Activated effector memory CD4-positive, alpha-beta T cell treated with Interleukin-2 at 50 U/mL for 16 hours (primary cell): ENCODE data around the gene SEC22A.

Experiments used
- DNase-seq: peaks from one replicate; pipeline ENCODE4 v3.0.0-alpha.2; 2020

Gene SEC22A, protein sequence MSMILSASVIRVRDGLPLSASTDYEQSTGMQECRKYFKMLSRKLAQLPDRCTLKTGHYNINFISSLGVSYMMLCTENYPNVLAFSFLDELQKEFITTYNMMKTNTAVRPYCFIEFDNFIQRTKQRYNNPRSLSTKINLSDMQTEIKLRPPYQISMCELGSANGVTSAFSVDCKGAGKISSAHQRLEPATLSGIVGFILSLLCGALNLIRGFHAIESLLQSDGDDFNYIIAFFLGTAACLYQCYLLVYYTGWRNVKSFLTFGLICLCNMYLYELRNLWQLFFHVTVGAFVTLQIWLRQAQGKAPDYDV

DNA sequence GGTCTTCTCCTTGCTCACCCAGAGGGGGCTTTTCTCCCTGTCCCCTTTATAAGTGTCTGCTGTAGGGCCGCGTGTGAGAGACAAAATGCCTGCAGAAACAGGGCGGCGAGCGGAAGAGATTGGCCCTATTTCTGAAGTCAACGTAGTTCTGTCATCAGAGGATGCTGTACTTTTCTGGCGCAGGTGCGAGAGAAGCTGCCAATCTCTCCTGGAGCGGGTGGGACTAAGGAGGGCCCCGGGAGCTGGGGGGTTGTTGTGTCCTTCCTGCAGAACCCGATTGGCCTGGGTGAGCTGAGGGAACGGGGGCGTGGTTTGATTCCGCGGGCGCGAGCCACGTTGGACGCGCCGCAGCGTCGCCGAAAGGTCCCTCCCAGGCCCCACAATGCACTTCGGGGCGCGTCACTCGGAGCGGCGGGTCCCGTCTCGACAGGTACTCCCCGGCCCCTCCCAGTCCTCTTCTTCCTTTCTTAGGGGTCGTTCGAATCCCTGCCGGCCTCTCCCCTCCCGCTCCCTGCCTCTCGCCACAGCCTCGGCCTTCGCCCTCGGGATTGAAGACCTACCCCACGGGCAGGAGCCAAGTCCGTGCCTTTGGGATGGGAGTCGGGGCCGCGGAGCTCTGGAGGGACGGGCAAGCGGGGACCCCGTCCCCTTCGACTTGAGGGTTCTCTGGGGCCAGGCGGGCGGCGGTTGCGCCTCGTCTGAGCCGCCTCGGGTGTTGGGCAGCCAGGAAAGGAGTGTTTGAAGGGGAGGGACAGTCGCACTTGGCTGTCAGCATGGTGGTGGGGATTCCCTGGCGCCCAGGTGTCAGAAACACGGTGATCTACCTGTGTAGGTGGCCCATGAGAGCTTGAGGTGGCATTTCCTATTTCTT is at the start of gene SEC22A:
Gene SEC22A, plus strand, starts transcription at position 387 of the 871 bp plus-strand sequence. CDS start 7,275 bp downstream, outside the sequence.
- peak; percentile 91 for DNase-seq

DNA sequence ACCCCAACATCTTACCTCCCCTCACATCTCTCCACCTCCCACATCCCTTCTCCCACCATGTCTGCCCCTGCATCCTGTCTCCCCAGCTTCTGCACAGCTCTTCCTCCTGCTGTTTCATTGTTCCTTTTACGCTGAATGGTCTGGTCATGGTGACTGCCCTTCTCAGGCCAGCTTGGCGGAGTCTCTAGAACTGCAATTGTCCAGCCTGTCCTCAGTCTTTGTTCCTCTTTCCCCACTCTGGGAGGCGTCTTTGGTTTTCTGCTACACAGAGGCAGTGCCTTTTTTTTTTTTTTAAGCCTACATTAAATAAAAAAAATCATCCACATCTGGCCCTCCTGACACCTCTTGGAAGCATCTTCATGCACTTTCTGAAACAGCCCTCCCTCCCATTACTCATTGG is 49.1 kb upstream of the SEC22A start:
- DNase-seq: no peak

DNA sequence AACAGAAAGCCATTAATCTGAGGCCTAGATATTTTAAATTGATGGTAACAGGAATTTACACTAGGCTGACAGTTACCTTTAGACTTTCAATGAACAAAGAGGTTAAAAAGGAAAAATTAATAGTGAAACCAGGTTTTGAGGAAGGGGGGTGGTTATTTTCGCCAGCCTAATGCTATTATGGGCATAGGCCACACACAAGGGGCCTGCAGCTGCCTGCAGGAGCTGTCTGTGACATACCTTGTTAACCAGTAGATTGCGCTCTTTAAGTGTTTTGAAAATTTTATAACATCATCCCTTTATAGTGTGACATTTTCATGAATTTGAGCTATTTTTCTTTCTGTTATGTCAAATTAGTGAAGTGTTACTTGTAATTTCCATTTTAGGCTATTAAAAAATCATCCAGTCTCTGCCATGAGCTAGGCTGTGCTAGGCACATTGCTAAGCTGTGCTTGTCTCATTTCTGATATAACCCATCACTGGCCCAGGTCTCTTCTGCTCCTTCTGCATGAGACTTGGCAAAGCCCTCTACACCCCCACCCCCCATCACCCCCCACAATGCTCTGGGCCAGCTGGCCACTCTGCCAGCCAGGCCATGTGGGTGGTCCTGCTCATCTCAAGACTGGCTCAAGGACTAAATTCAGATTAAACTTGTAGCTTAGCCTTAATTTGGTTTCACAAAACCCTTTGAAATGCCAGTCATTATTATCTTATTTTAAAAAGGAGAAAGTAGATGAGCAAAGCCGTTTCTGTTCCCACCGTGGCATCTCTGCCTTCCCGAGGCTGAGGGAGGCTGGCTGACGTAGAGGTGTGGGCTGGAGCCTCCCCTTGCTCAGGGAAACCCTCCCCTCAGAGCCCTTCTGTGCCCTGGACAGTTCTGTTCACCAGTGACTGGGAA is 48.4 kb upstream of the SEC22A start:
- no peak for DNase-seq

DNA sequence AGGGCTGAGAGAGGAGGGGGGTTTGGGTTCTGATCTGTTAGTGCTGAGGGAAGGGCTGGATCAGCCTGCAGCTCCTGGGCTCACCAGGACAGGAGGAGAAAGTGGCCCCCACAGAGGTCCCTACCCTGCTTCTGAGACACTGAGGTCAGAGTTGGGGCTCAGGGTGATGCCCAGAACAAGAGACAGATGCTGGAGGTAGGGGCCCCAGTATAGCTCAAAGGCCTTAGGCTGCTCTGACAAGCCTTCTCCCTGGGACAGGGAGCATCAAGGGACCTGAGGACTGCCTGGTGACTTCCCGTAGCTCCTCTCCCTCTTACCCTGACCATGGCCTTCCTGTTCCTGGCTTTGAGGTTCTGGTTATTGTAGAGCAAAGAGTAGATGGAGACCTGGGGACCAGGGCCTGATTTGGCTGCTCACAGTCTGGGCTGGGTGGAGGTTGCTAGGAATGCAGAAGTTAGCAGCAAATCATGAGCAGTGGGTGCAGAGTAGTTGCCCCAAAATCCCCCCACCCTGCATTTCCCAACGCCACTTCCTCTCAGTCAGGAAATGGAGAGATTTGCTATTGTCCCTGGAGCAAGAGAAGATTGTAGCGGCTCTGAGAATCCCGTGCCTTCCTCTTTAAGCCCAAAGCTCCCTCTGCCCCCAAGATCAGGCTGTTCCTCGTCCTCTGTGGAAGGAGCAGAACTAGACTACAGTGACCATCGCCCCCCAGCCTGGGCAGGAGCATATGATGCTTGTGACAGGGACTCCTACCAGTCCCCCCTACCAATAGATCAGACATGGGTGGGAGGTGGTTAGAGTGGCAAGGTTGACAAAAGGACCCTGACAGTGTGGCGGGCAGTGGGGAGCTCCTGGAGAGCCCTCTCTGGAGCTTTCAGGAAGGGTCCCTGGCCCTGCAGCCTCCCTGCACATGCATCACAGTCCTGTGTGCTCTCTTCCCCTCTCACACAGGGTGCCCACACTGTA is 47.4 kb upstream of the SEC22A start:
- no peak for DNase-seq

DNA sequence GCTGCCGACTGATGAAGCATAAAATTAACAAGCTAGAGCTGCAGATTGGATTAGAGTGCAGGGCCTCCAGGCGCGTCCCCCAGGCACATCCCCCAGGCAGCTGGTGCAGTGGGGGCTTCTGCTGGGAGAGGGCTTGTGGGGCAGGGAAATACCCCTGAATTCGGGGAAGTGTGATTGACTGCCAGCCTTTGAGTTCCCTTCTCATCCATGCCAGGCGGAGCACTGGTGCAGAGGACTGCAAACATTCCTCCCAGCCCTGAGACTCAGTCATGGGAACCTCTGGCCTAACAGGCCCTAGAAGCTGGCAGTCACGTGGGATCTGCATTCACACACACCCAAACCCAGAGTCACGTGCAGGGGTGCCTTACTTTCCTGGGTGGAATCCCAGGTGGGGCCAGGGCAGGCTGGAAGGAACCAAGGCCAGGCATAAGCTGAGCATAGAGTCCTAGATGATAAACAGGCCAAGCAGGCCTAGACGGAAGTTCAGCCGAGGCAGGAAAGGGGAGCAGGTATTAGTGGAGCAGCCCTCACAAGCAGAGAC is 46.2 kb upstream of the SEC22A start:
- no peak for DNase-seq

DNA sequence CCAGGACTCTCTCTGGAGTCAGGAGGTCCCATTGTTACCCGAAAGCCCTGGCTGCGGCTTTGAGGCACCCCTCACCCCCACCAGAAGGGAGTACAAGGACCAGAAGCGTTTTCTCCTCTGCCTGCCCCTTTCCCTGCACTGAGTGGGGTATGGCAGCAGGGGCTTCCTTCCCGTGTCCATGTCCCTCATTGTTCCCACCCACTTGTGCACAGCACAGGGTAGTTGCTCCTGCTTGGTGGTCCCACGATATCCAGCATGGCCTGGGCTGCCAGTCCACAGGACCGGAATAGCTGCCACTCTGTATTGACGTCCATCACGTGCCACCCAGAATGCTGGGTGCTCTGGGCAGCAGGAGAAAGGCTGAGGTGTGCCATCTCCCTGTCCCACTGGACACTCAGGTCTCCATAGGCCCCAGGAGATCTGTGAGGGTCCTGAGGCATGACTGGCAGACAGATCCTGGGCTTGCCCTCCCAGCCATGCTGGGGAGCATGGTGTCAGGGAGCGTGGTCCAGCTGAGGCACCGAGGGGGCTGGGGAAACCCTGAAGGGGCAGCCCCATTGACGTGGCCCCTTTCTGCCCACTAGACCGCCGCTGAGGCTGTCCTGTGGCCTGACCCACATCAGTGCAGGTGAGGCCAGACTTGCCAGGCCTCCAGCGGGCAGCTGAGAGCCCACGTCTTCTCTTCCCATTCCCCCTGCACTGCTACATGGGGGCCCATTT is 45.3 kb upstream of the SEC22A start:
- DNase-seq: no peak

DNA sequence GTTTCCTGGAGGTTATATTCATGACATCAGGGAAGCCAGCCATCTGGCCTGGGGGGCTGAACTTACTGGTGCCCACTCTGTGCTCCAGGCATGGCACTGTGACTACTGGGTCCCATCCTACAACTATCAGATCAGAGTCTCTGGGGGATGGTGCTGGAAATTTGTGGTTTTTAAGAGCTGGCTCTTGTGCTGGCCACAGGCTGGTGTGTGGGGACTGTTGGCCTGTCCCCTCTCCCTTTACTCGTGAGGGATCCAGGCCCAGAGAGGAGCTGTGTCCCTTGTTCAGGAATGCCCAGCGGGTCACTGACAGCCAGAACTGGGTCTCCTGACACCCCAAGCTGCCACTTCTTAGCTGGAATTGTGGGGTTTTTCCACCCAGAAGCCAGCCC is 44.5 kb upstream of the SEC22A start:
- DNase-seq: no peak

DNA sequence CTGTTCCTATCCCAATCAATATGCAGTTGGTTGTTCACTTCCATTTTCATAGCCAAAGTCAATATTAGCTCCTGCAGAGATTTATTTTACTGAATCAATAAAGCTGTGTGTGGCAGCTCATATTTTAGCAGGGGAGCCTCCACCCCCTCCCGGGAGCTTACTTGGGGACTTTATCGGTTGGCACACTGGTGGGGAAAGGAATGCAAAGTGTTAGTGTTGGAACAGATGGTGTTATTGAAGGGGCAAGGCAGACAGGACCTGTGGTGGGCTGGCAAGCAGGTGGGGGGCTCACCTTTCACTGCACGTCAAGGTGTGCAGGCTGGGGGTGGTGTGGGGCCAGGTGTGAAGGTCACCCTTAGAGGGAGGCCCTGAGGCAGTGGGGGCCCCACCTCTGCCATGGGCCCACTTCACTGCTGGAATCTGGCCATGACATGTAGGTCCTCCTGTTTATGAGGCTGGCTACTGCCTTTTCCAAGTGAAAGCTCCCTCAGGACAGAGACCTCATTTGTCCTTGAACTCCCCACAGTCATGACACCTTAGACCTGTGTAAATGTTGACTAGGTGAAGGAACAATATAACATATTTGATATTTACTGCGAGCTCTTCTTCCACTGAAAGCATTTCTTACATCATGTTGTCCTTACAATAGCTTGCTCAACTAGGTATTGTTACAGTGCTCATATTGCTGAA is 44.0 kb upstream of the SEC22A start:
- DNase-seq: no peak

DNA sequence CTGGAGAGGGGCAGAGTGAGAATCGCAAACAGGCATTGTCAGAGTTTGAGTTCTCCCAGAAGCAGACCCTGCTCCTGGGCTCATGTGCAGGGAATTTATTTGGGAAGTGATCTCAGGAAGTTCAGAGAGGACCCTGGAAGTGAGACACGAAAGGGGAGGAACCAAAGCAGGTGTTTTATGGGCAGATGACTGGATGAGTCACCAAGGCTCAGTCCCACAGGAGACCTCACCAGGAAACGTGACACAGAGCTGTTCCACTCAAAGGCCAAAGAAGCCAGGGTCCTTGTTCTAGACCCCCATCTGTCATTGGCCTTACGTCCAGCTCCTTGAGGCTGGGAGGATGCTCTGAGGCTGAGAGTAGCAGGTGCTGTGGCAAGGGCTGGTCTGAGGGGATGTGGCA is 43.4 kb upstream of the SEC22A start:
- DNase-seq: no peak

DNA sequence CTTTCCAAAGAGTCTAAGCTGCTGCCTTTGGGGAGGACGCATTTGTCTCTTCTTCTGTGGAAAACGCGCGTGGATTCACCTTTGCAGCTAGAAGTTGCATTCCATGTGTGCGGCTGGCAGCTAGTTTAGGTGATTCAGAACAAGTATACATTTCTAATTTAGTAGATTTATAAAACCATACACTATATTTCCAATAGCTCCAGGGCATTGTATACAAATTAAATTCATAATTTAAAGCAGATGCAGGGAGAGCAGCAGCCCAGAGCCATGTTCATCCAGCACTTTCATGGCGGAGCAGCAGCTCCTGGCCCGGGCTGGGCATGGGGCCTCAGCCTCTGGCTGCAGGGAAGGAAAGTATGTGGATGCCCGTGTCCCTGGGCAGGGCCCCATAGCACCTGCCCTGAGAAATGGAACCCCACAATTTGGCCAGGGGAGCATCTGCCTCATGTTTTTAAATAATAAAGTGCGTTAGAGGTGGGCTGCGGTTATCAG is 42.8 kb upstream of the SEC22A start:
- DNase-seq: no peak

DNA sequence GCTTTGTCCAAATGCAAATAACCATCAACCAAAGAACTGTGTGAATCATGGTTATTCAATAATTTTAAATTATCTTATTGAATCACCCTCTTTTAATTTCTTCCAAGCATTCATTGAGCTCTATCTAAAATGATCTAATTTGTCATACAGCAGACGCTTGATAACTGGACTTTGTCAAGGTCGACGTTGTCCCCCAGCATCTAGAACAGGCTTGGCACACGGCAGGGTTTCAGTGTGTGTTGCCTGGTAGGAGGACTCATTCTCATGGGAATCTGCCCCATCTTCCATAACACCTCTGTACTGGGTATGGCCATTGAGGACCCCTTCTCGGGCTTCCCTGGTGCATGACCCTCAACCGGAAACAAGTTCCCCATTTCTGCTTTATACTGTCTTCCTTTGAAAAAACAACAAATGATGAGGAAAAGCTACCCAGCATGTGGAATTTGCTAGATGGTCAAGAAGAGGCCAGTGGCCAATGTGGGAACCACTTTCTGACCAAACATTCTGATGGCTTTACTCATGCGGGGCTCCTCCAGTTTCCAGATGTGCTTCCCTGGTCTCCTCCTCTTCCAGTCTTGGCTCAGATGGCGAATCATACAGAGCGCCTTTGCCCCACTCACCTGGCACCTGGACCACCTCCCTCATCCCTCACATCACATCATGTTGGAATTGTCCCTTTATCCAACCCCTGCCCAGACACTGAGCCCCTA is 41.7 kb upstream of the SEC22A start:
- no peak for DNase-seq

DNA sequence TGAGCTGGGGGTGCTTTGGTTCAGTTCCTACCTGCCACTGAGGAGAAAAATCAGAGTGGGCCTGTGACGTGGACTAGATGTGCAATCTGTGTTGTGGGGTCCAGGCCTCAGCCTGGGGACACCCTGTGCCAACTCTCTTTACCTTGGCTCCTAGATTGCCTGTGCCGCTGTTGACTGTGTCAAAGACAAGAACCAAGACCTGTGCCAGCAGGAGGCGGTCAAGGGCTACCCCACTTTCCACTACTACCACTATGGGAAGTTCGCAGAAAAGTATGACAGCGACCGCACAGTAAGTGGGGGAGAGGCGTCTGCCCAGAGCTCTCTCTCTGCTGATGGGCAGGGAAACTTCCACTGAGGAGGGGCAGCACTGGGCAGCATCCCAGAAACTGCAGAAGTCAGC is 40.6 kb upstream of the SEC22A start:
- DNase-seq: no peak

DNA sequence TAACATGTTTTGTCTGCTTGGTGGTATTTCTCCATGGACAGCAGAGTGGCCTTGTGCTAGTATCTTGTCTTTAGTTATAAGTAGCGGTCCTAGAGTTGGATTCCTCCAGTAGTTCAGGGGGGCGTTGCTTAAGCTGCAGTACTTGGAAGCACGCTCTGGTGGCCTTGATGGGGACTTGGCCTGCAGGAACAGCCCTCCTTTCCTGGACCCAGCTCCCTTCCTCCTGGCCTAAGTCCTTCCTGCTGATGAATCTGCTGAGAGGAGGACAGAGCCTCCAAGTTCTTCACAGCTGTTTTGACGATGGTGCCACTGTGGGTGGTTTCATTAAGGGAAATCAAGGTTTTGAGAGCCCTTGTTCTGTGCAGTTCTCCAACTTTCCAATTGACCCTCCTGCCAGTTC is 38.6 kb upstream of the SEC22A start:
- DNase-seq: no peak

DNA sequence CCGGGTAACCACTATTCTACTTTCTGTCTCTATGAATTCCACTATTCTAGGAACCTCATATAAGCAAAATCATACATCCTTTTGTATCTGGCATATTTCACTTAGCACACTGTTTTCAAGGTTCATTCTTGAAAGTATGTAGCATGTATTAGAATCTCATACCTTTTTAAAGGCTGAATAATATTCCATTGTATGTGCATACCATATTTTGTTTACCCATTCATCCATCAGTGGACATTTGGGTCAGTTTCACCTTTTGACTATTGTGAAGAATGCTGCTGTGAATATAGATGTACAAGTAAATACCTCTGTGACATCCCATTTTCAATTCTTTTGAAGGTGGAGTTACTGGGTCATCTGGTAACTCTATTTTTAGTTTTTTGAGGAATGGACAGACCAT is 36.6 kb upstream of the SEC22A start:
- no peak for DNase-seq

DNA sequence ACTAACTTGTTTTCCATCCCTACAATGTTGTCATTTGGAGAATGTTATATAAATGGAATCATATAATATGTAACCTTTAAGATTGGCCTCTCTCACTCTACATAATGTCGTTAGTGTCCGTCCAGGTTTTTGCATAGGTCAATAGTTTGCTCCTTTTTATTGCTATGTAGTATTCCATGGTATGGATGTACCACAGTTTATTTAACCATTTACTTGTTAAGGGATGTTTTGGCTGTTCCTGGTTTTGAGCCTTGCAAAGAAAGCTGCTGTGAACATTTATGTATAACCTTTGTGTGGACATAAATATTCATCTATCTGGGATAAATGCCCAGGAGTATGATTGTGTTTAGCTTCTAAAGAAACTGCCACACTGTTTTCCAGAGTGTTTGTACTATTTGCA is 34.1 kb upstream of the SEC22A start:
- no peak for DNase-seq

DNA sequence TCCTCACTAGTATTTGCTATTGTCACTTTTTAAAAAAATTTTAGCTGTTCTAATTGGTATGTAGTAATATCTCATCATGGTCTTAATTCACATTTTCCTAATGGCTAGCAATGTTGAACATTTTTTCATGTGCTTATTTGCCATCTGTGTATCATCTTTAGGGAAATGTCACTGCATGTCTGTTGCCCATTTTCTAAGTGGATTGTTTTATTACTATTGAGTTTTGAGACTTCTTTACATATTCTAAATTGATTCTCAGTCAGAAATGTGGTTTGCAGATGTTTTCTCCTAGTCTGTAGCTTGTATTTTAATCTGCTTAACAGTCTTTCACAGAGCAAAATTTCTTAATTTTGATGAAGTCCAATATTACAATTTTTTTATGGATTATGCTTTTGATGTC is 33.6 kb upstream of the SEC22A start:
- DNase-seq: no peak

DNA sequence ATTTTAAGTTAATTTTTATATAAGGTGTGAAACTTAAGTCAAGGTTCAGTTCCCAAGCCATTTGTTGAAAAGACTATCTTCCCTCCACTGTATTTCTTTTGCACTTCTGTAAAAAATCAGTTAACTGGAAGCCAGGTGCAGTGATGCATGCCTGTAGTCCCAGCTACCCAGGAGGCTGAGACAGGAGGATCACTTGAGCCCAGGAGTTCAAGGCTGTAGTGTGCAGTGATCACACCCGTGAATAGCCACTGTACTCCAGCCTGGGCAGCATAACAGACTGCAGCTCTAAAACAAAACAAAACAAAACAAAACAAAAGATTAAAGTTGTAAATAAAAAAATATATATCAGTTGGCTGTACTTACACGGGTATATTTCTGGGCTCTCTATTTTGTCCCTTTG is 33.1 kb upstream of the SEC22A start:
- DNase-seq: no peak

DNA sequence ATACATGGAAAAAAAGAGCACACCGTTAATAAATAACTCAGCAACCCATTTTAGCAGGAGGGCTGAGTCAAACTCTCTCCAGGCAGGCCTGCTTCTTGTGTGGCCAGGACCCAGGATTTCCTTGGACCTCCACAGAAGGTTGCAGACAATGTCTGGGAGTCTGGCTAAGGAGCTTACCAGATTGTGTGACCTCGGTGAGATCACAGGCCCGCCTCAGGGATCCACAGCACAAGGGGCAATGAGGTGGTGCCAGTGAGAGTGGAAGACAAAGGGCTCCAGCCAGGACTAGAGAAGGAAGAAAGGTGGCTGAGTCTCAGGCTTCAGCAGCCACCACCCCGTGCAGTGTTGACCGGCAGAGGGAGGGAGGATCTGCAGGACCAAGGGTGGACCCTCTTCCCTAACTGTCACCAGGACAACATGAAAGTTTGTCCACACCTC is 32.2 kb upstream of the SEC22A start:
- no peak for DNase-seq

DNA sequence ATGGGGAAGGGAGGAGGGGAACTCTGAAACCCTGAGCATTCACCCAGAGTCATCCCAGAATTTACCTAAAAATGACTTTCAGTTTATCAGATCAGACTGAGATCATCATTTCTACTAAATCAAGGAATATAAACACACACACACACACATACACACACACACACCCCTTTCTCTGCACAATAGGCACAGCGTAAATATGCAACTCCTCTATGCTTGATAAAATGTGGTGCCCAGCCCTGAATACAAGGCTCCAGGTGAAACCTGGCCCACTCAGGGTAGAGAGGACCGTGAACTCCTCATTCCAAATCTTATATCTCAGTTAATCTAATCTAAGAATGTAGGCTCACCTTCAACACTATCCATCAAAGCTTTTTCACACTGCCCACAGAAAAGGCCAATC is 31.8 kb upstream of the SEC22A start:
- DNase-seq: no peak

DNA sequence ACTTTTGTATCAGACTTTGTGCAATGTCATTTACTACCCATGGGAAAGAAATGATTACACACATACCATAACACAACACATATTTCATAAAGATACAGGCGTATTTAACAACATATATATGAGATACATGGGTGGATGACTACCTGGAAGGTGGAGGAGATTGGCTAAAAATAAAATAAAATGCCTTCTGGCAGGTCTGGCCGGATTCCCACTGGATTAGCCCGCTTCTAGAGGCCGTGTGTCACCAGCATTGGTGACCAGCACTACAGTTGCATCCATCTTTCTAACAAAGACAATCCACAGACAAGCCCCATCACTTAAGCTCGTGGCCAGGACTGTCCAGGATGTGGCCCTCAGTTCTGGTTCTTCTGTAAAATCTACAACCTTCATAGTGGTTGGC is 21.0 kb upstream of the SEC22A start:
- DNase-seq: no peak
